HepG2 (cell line): ENCODE data around the gene PSMD1. TPM values are rescaled to one million over a fixed set of nuclear protein-coding genes. Genes with fewer than 3 reads are reported as not detected.
A peak's percentile ranks its signal among the peaks of the same experiment; 100 is the strongest.

Experiments used
- ATAC-seq: fragments of 200-7000 bp; cut with Tn5 transposase; 3 replicates; pipeline ENCODE4 v1.9.1; 2020; ENCODE audit warnings: mild to moderate bottlenecking, moderate library complexity
- BruUV-seq: library from RNA; stranded (reverse); fragments of 400-500 nt; replicated peaks from 2 replicates; lab custom pipeline; 2021; lab: Mats Ljungman, UMichigan
- CTCF ChIA-PET: fragments of 300-600 bp; formaldehyde crosslinking; extraction: SDS; loops from one replicate; lab custom pipeline; 2021; ENCODE audit warnings: low total read pairs, inconsistent platforms, low intra/inter-chr PET ratio; lab: Yijun Ruan, JAX
- POLR2A ChIA-PET: fragments of 350-600 bp; sonication (Branson Sonifier 250); formaldehyde crosslinking; loops from one replicate; lab custom pipeline; 2020; ENCODE audit warnings: antibody characterized with exemption, inconsistent platforms; lab: Yijun Ruan, JAX
- DNase-seq: peaks from one replicate; pipeline ENCODE4 v3.0.0-alpha.2; 2015; ENCODE audit warnings: low spot score
- FAIRE-seq: peaks from 3 replicates; lab custom pipeline; 2011; peaks lifted over from hg19 to GRCh38; lab: Jason Lieb, UNC
- H2AFZ ChIP-seq: one replicate; pipeline ENCODE4 v1.6.1; 2011; ENCODE audit warnings: low read length, inconsistent platforms
- H3K27ac ChIP-seq: fragments of 300-600 bp; 3 replicates; pipeline ENCODE4 v1.8.0; 2011; ENCODE audit warnings: mixed run types, mild to moderate bottlenecking, mixed read lengths, low read length, inconsistent platforms; ENCODE audit not compliant: insufficient read depth; ENCODE audit errors: extremely low read length
- H3K27me3 ChIP-seq, 2 experiments: fragments of 200-600 bp in 1 of 2; 2 replicates in 1 of 2; 3 replicates in 1 of 2; pipeline versions ENCODE4 v1.6.0 to v1.8.0; 2011; ENCODE audit warnings: low read length in 2 of 2, mild to moderate bottlenecking in 2 of 2, moderate library complexity in 2 of 2, inconsistent platforms in 1 of 2; ENCODE audit not compliant: insufficient read depth in 2 of 2, control insufficient read depth in 1 of 2
- H3K36me3 ChIP-seq, 2 experiments: fragments of 200-600 bp in 1 of 2; replicated peaks in 1 of 2; 2 replicates in 1 of 2; 3 replicates in 1 of 2; pipeline versions ENCODE4 v1.5.1 to v1.8.0; 2011; ENCODE audit warnings: low read length in 2 of 2, inconsistent platforms in 1 of 2; ENCODE audit not compliant: insufficient read depth in 2 of 2, control insufficient read depth in 1 of 2
- H3K4me1 ChIP-seq: 2 replicates; pipeline ENCODE4 v1.5.1; 2012; ENCODE audit warnings: low read length, inconsistent platforms; ENCODE audit not compliant: insufficient read depth
- H3K4me2 ChIP-seq: 2 replicates; pipeline ENCODE4 v1.6.0; 2011; ENCODE audit warnings: low read depth, low read length, inconsistent platforms
- H3K4me3 ChIP-seq, 3 experiments: fragments of 200-600 bp in 1 of 3; sonication (generic), shearing (Covaris generic) in 1 of 3; replicated peaks in 1 of 3; 2 replicates each; pipeline ENCODE4 v1.5.1; 2011 to 2016; ENCODE audit warnings: low read length in 3 of 3, inconsistent platforms in 2 of 3, low read depth in 2 of 3, mild to moderate bottlenecking in 2 of 3, control low read depth in 1 of 3, mixed read lengths in 1 of 3; ENCODE audit not compliant: insufficient read depth in 1 of 3
- H3K79me2 ChIP-seq: one replicate; pipeline ENCODE4 v1.6.1; 2011; ENCODE audit warnings: low read length, inconsistent platforms; ENCODE audit not compliant: insufficient read depth
- H3K9ac ChIP-seq: 2 replicates; pipeline ENCODE4 v1.6.0; 2011; ENCODE audit warnings: mild to moderate bottlenecking, low read depth, low read length, inconsistent platforms; ENCODE audit not compliant: insufficient read depth
- H3K9me3 ChIP-seq: 2 replicates; pipeline ENCODE4 v1.5.1; 2012; ENCODE audit warnings: mild to moderate bottlenecking, low read length
- H4K20me1 ChIP-seq: 2 replicates; pipeline ENCODE4 v1.6.0; 2011; ENCODE audit warnings: inconsistent platforms, mild to moderate bottlenecking, low read length, moderate library complexity; ENCODE audit not compliant: insufficient read depth
- FOXA3 ChIP-seq: IDR thresholded peaks from 2 replicates; pipeline ENCODE4 v1.6.1; 2016; ENCODE audit warnings: missing genetic modification reagents, missing compliant biosample characterization
- FOXP1 ChIP-seq, 2 experiments: fragments of 450-650 bp in 1 of 2; IDR thresholded peaks; 2 replicates each; pipeline ENCODE4 v1.6.1; 2017 to 2018; ENCODE audit warnings: antibody characterized with exemption in 1 of 2
- RFX5 ChIP-seq: IDR thresholded peaks from 2 replicates; pipeline ENCODE4 v1.6.1; 2011; ENCODE audit warnings: low read depth, low read length, improper control_type of control experiment
- SAP130 ChIP-seq: IDR thresholded peaks from 2 replicates; pipeline ENCODE4 v1.6.1; 2016; ENCODE audit warnings: low read depth
- ZNF335 ChIP-seq: sonication (generic); formaldehyde crosslinking; IDR thresholded peaks from 2 replicates; pipeline ENCODE4 v1.4.0; 2020; ENCODE audit warnings: missing genetic modification reagents
- ZNF414 ChIP-seq: sonication (generic); formaldehyde crosslinking; IDR thresholded peaks from 2 replicates; pipeline ENCODE4 v1.5.0; 2020; ENCODE audit warnings: missing genetic modification reagents
- ZNF704 ChIP-seq: sonication (generic); formaldehyde crosslinking; IDR thresholded peaks from 2 replicates; pipeline ENCODE4 v1.8.1; 2023; ENCODE audit warnings: mild to moderate bottlenecking, inconsistent platforms, moderate library complexity, missing genetic modification reagents, borderline replicate concordance
- WGBS: methylation state at CpG from one replicate; pipeline ENCODE4 v1.1.6; 2017; ENCODE audit warnings: low lambda C conversion rate; 5-methylcytosine and 5-hydroxymethylcytosine counted together
- in situ Hi-C: cut with HindIII; loops from 2 replicates; pipeline ENCODE4 v1.10.0; 2017; ENCODE audit warnings: low pct_unique_long_range_greater_than_20kb; ENCODE audit not compliant: extremely low pct_ligation_motif_present
- intact Hi-C: fragments of 100-400 bp; cut with micrococcal nuclease; formaldehyde crosslinking; loops from one replicate; pipeline ENCODE4 v1.10.0; 2022; ENCODE audit not compliant: unreplicated experiment
- polyA plus RNA-seq, 8 experiments: library from polyadenylated mRNA; depleted of rRNA in 3 of 8; stranded (reverse) in 7 of 8; unstranded in 1 of 8; fragments of >200 nt; fragmentation: Illumina TruSeq in 4 of 8; extraction: Trizol in 4 of 8; gene quantifications; 2 replicates each; pipeline versions ENCODE4 v1.2.1 to v1.2.3, GENCODE V29; 2011 to 2016; ENCODE audit warnings: low read depth in 4 of 8, missing spikeins in 1 of 8, mixed read lengths in 1 of 8; ENCODE audit not compliant: insufficient read depth in 1 of 8
- total RNA-seq, 5 experiments: library from RNA; depleted of rRNA; stranded (reverse); fragments of >200 nt; fragmentation: Illumina TruSeq; extraction: Trizol; gene quantifications; 2 replicates each; pipeline ENCODE4 v1.2.3, GENCODE V29; 2016; ENCODE audit warnings: low read depth in 1 of 5

The PSMD1 gene
- total and polyA plus RNA-seq, 2 of the 13 experiments (the other 11 are each of a cell fraction or from before 2014, with no cell fraction given): 136 to 191 TPM

- POLR2A ChIA-PET: interaction anchor here (0.8 to 1.2 kb wide), 2 partner anchors 8 to 9 kb away, joined by 3 to 4 read pairs; no protein-coding TSS in a partner anchor
- in situ Hi-C loops: no loop called here
Observed at GRCh38 chr2:231058761-231059550, 2.3 kb downstream of the PSMD1 start.

More at GRCh38 chr2:231058761-231059550, 2.3 kb downstream of the PSMD1 start:
- Histone ChIP-seq H3K4me1 (peaks cover 38% of the 10 kb centered on the region), H3K27me3 (no peaks in the 10 kb centered on the region; a peak in 1 of 5 replicates), H3K79me2 (peaks cover 52% of the 10 kb centered on the region), H2AFZ (no peak overlapping the region), H3K27ac (peak overlapping the region; percentile 8), H4K20me1 (peaks cover 19% of the 10 kb centered on the region; the same call in 1 of the 2 replicates), H3K9me3 (no peaks in the 10 kb centered on the region), H3K4me2 (peak overlapping the region; percentile 85), H3K9ac (peak overlapping the region; percentile 98), H3K36me3 (peaks cover 9 to 33% of the 10 kb centered on the region in 2 experiments), H3K4me3 (peak overlapping the region; percentile 83 to 99 (median 96); a peak in 4 of 6 replicates)
- CTCF ChIA-PET: no interaction called here
- BruUV-seq: no TSS peak
- DNase-seq: no peak
- TF ChIP-seq FOXP1 (IDR thresholded peaks at IDR 0.05) (no peak), FOXP1 (CRISPR knock-in tag; IDR thresholded peaks at IDR 0.05) (peak; percentile 25; the same call in 1 of the 2 replicates), ZNF414 (CRISPR knock-in tag) (no peak), ZNF704 (no peak), FOXA3 (CRISPR knock-in tag) (peak; percentile 22; the same call in 1 of the 2 replicates), SAP130 (CRISPR knock-in tag) (peak; percentile 44), ZNF335 (CRISPR knock-in tag) (peak; percentile 72; the same call in 1 of the 2 replicates), RFX5 (peak; percentile 62; the same call in 1 of the 2 replicates)
- no peak for ATAC-seq
- intact Hi-C loops: loop anchor here (5.0 to 10.0 kb wide), 2 partner anchors 133 to 194 kb away; partner anchors contain the start of gene ITM2C
- 79% methylated on average over 4 of the region's 4 CpGs for WGBS
- FAIRE-seq: no peak
